Duodenal mucosa (tissue), 2 donors: ENCODE results near the gene PPM1H.

Experiments used
- H3K27ac ChIP-seq: one replicate; pipeline ENCODE4 v1.7.0; 2013; ENCODE audit warnings: low read depth, low read length
- H3K27me3 ChIP-seq, 2 donors: one replicate each; pipeline ENCODE4 v1.7.0; 2013; ENCODE audit warnings: low read length in 2 of 2, control low read depth in 1 of 2; ENCODE audit not compliant: insufficient read depth in 2 of 2, control insufficient read depth in 1 of 2
- H3K36me3 ChIP-seq, 2 donors: one replicate each; pipeline ENCODE4 v1.7.0; 2013; ENCODE audit warnings: low read length in 2 of 2, control low read depth in 1 of 2; ENCODE audit not compliant: insufficient read depth in 2 of 2, control insufficient read depth in 1 of 2
- H3K4me1 ChIP-seq, 2 donors: one replicate each; pipeline ENCODE4 v1.7.0; 2013; ENCODE audit warnings: low read length in 2 of 2, control low read depth in 1 of 2; ENCODE audit not compliant: insufficient read depth in 2 of 2, control insufficient read depth in 1 of 2
- H3K4me3 ChIP-seq, 2 donors: one replicate each; pipeline ENCODE4 v1.7.0; 2013; ENCODE audit warnings: low read length in 2 of 2, low read depth in 1 of 2
- H3K9ac ChIP-seq, 2 donors: one replicate each; pipeline ENCODE4 v1.7.0; 2013; ENCODE audit warnings: low read length in 2 of 2, low read depth in 1 of 2
- H3K9me3 ChIP-seq, 2 donors: one replicate each; pipeline ENCODE4 v1.7.0; 2013; ENCODE audit warnings: low read length in 2 of 2, control low read depth in 1 of 2; ENCODE audit not compliant: control insufficient read depth in 1 of 2

PPM1H gene

GRCh38 chr12:62860501-62861411 is 74.2 kb downstream of the PPM1H start:
- Histone ChIP-seq H3K27me3 (no peaks in the 10 kb centered on the region), H3K27ac (no peak overlapping the region), H3K4me1 (no peaks in the 10 kb centered on the region), H3K9me3 (no peaks in the 10 kb centered on the region), H3K4me3 (no peak overlapping the region), H3K36me3 (no peaks in the 10 kb centered on the region), H3K9ac (no peak overlapping the region)

GRCh38 chr12:62860020-62860419 is 74.9 kb downstream of the PPM1H start:
- Histone ChIP-seq H3K36me3 (no peaks in the 10 kb centered on the region), H3K4me1 (no peaks in the 10 kb centered on the region), H3K27me3 (no peaks in the 10 kb centered on the region), H3K4me3 (no peak overlapping the region), H3K9ac (no peak overlapping the region), H3K9me3 (no peaks in the 10 kb centered on the region), H3K27ac (no peak overlapping the region)

- H3K9ac ChIP-seq = no peak overlapping the region
- H3K27ac ChIP-seq = no peak overlapping the region
- no peaks in the 10 kb centered on the region for H3K9me3 ChIP-seq
- no peaks in the 10 kb centered on the region for H3K4me1 ChIP-seq
- H3K36me3 ChIP-seq = no peaks in the 10 kb centered on the region
- H3K4me3 ChIP-seq = no peak overlapping the region
- H3K27me3 ChIP-seq = no peaks in the 10 kb centered on the region
Observed at GRCh38 chr12:62859321-62859737, 75.6 kb downstream of the PPM1H start.

GRCh38 chr12:62856454-62856853 is 78.5 kb downstream of the PPM1H start:
- Histone ChIP-seq H3K4me1 (no peaks in the 10 kb centered on the region), H3K27ac (no peak overlapping the region)

GRCh38 chr12:62854024-62854423 is 80.9 kb downstream of the PPM1H start:
- no peak overlapping the region for H3K9ac ChIP-seq
- H3K27me3 ChIP-seq = no peaks in the 10 kb centered on the region
- peaks cover 4 to 5% of the 10 kb centered on the region in 2 donors for H3K4me1 ChIP-seq
- no peaks in the 10 kb centered on the region for H3K36me3 ChIP-seq
- no peaks in the 10 kb centered on the region for H3K9me3 ChIP-seq
- H3K27ac ChIP-seq = no peak overlapping the region
- H3K4me3 ChIP-seq = no peak overlapping the region

More at GRCh38 chr12:62856454-62856853, 78.5 kb downstream of the PPM1H start:
- no peak overlapping the region for H3K9ac ChIP-seq
- no peaks in the 10 kb centered on the region for H3K9me3 ChIP-seq
- H3K4me3 ChIP-seq = no peak overlapping the region
- no peaks in the 10 kb centered on the region for H3K27me3 ChIP-seq
- H3K36me3 ChIP-seq = no peaks in the 10 kb centered on the region

GRCh38 chr12:62849398-62849797 is 85.6 kb downstream of the PPM1H start:
- Histone ChIP-seq H3K9me3 (no peaks in the 10 kb centered on the region), H3K36me3 (no peaks in the 10 kb centered on the region), H3K9ac (no peak overlapping the region), H3K27me3 (no peaks in the 10 kb centered on the region), H3K27ac (no peak overlapping the region), H3K4me3 (no peak overlapping the region), H3K4me1 (peaks cover 5 to 10% of the 10 kb centered on the region in 2 donors)

GRCh38 chr12:62848418-62848817 is 86.5 kb downstream of the PPM1H start:
- Histone ChIP-seq H3K36me3 (no peaks in the 10 kb centered on the region), H3K4me3 (no peak overlapping the region), H3K9ac (no peak overlapping the region), H3K4me1 (peaks cover 15 to 20% of the 10 kb centered on the region in 2 donors), H3K27ac (no peak overlapping the region), H3K27me3 (no peaks in the 10 kb centered on the region), H3K9me3 (no peaks in the 10 kb centered on the region)

- no peaks in the 10 kb centered on the region for H3K9me3 ChIP-seq
- H3K4me1 ChIP-seq = peaks cover 22 to 27% of the 10 kb centered on the region in 2 donors
- no peak overlapping the region for H3K9ac ChIP-seq
- H3K4me3 ChIP-seq = no peak overlapping the region
- no peaks in the 10 kb centered on the region for H3K36me3 ChIP-seq
- no peaks in the 10 kb centered on the region for H3K27me3 ChIP-seq
- no peak overlapping the region for H3K27ac ChIP-seq
Observed at GRCh38 chr12:62847709-62848108, 87.2 kb downstream of the PPM1H start.

- H3K4me1 ChIP-seq = peaks cover 25 to 38% of the 10 kb centered on the region in 2 donors
- no peak overlapping the region for H3K9ac ChIP-seq
- H3K4me3 ChIP-seq = no peak overlapping the region
- H3K9me3 ChIP-seq = no peaks in the 10 kb centered on the region
- no peaks in the 10 kb centered on the region for H3K27me3 ChIP-seq
- no peaks in the 10 kb centered on the region for H3K36me3 ChIP-seq
- no peak overlapping the region for H3K27ac ChIP-seq
Observed at GRCh38 chr12:62846491-62846890, 88.5 kb downstream of the PPM1H start.

GRCh38 chr12:62844915-62845314 is 90.0 kb downstream of the PPM1H start:
- Histone ChIP-seq H3K27me3 (no peaks in the 10 kb centered on the region), H3K9me3 (no peaks in the 10 kb centered on the region), H3K4me3 (no peak overlapping the region), H3K4me1 (peaks cover 20 to 36% of the 10 kb centered on the region in 2 donors), H3K27ac (no peak overlapping the region), H3K9ac (no peak overlapping the region), H3K36me3 (no peaks in the 10 kb centered on the region)
